GM18519 (cell line): Measurements from ENCODE around the gene KAZN.

Experiments
- ATAC-seq: cut with Tn5 transposase; IDR thresholded peaks from one replicate; pipeline ENCODE4 v1.9.1; 2021; ENCODE audit warnings: mild to moderate bottlenecking, moderate library complexity; ENCODE audit not compliant: unreplicated experiment, low FRiP score

Gene KAZN

GRCh38 chr1:15110128-15110866, 511.8 kb downstream of the KAZN start:
- ATAC-seq, result no peak

GRCh38 chr1:15110867-15111230, 512.4 kb downstream of the KAZN start:
- ATAC-seq, result no peak

- no peak for ATAC-seq
Measured at GRCh38 chr1:15113146-15113545, 514.7 kb downstream of the KAZN start.

GRCh38 chr1:15114884-15115283, 516.4 kb downstream of the KAZN start:
- ATAC-seq, result no peak

- no peak for ATAC-seq
Measured at GRCh38 chr1:15115542-15116330, 517.3 kb downstream of the KAZN start.

GRCh38 chr1:15116966-15117365, 518.5 kb downstream of the KAZN start:
- ATAC-seq, result no peak

- no peak for ATAC-seq
Measured at GRCh38 chr1:15117671-15118325, 519.3 kb downstream of the KAZN start.

GRCh38 chr1:15118579-15118978, 520.1 kb downstream of the KAZN start:
- no peak for ATAC-seq

GRCh38 chr1:15120251-15120945, 521.9 kb downstream of the KAZN start:
- ATAC-seq, result no peak

GRCh38 chr1:15122331-15122730, 523.8 kb downstream of the KAZN start:
- no peak for ATAC-seq

- ATAC-seq, result no peak
Measured at GRCh38 chr1:15123270-15123669, 524.8 kb downstream of the KAZN start.

GRCh38 chr1:15123925-15124324, 525.4 kb downstream of the KAZN start:
- ATAC-seq, result no peak

GRCh38 chr1:15124362-15125100, 526.0 kb downstream of the KAZN start:
- no peak for ATAC-seq

- ATAC-seq, result no peak
Measured at GRCh38 chr1:15125101-15125745, 526.7 kb downstream of the KAZN start.

- ATAC-seq, result no peak
Measured at GRCh38 chr1:15128077-15128476, 529.6 kb downstream of the KAZN start.

- no peak for ATAC-seq
Measured at GRCh38 chr1:15128520-15129313, 530.2 kb downstream of the KAZN start.

- no peak for ATAC-seq
Measured at GRCh38 chr1:15129944-15130343, 531.5 kb downstream of the KAZN start.

GRCh38 chr1:15130607-15131006, 532.1 kb downstream of the KAZN start:
- no peak for ATAC-seq

GRCh38 chr1:15132965-15133364, 534.5 kb downstream of the KAZN start:
- ATAC-seq, result no peak
